Mesothelial cell of epicardium (in vitro differentiated cells): ENCODE results near the gene ABHD8. TPM values are rescaled to one million over a fixed set of nuclear protein-coding genes. Genes with fewer than 3 reads are reported as not detected.

Experiments used
- DNase-seq, 2 experiments: peaks; one replicate each; pipeline ENCODE4 v3.0.0; 2021; ENCODE audit warnings: low spot score in 2 of 2; ENCODE audit not compliant: unreplicated experiment in 2 of 2
- H3K27ac Mint-ChIP-seq: 2 replicates; pipeline ENCODE4 v1.8.0; 2021; ENCODE audit warnings: mixed read lengths
- H3K27me3 Mint-ChIP-seq: 2 replicates; pipeline ENCODE4 v1.8.0; 2021; ENCODE audit warnings: low read depth, mixed read lengths
- H3K36me3 Mint-ChIP-seq: 2 replicates; pipeline ENCODE4 v1.8.0; 2021; ENCODE audit warnings: mixed read lengths
- H3K4me1 Mint-ChIP-seq: 2 replicates; pipeline ENCODE4 v1.8.0; 2021; ENCODE audit warnings: mixed read lengths
- H3K4me3 Mint-ChIP-seq: 2 replicates; pipeline ENCODE4 v1.8.0; 2021; ENCODE audit warnings: mild to moderate bottlenecking, moderate library complexity, mixed read lengths
- H3K9me3 Mint-ChIP-seq: 2 replicates; pipeline ENCODE4 v1.8.0; 2021; ENCODE audit warnings: mixed read lengths
- total RNA-seq: library from RNA; stranded (reverse); gene quantifications from 3 replicates; pipeline ENCODE4 v1.2.1, GENCODE V29; 2021
- TF ChIP-seq, protein P1 (sequence below): fragments of 200-600 bp; sonication (generic); IDR thresholded peaks from one replicate; pipeline ENCODE4 v1.5.0; 2021; ENCODE audit warnings: antibody characterized with exemption; ENCODE audit not compliant: unreplicated experiment

ABHD8 gene
- total RNA-seq, 1 donor from 2014 or later, result 26.1 TPM

DNA sequence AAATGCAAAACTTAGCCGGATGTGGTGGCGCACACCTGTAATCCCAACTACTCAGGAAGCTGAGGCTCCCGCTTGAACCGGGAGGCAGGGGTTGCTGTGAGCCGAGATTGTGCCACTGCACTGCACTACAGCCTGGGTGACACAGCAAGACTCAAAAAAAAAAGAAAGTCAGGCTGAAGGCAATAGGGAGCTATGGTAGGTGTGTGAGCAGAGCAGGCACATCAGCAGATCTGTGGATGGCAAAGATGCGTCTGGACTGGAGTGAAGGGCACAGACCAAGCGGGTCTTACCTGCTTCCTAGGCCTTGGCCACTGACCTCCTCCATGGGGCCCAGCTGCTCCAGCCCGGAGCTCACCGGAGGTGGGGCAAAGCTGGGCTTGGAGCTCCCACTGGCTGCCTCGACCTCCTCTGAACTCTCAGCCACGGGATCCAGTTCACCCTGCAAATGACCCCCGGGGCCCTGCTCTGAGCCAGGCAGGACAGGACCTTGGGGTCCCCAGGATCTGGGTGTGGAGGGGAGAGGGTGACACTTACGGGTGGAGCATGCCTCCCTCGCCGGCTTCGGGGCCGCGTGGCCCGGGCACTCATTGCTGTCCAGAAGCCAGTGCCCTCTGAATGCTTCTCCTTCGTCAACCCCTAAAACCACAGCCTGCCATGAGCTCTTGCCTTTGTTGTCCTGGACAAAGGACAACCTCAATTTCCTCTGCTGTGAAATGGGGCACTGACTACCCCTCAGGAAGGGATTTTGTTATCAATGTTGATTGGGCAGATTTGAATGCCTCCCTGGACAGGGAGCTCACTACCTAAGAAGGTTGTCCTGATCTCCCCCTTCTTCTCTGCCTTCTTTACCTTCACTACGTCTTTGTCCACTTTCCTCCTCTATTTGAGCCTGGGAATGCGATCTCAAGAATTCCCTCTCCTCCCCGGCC lies 39.2 kb downstream of the ABHD8 start:
- Mint-ChIP-seq H3K27ac (no peak overlapping the region), H3K9me3 (no peaks in the 10 kb centered on the region)

DNA sequence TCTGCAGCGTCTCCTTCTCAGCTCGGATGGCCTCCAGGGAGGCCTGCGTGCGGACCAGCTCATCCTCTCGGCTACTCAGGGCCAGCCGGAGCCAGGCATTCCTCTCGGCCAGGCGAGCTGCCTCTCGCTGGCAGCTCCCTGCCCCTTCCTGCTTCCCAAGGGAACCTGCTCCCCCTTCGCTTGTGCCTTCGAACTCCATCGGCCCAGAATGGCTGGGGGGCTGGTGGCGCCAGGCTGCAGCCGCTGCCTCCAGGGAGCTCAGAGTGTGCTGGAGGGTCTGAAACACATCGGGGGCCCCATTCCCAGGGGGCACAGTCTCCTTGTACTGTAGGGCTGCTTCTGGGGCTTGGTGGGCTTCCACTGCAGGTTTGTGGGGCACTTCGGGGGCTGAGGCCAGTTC lies 40.7 kb downstream of the ABHD8 start:
- TF ChIP-seq, protein P1, sequence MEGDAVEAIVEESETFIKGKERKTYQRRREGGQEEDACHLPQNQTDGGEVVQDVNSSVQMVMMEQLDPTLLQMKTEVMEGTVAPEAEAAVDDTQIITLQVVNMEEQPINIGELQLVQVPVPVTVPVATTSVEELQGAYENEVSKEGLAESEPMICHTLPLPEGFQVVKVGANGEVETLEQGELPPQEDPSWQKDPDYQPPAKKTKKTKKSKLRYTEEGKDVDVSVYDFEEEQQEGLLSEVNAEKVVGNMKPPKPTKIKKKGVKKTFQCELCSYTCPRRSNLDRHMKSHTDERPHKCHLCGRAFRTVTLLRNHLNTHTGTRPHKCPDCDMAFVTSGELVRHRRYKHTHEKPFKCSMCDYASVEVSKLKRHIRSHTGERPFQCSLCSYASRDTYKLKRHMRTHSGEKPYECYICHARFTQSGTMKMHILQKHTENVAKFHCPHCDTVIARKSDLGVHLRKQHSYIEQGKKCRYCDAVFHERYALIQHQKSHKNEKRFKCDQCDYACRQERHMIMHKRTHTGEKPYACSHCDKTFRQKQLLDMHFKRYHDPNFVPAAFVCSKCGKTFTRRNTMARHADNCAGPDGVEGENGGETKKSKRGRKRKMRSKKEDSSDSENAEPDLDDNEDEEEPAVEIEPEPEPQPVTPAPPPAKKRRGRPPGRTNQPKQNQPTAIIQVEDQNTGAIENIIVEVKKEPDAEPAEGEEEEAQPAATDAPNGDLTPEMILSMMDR, result no peak
- H3K9me3 Mint-ChIP-seq, result no peaks in the 10 kb centered on the region
- peak overlapping the region; percentile 25 for H3K27ac Mint-ChIP-seq
- peaks cover 6% of the 10 kb centered on the region for H3K4me1 Mint-ChIP-seq
- H3K27me3 Mint-ChIP-seq, result peaks cover 2% of the 10 kb centered on the region
- H3K4me3 Mint-ChIP-seq, result no peak overlapping the region
- no peaks in the 10 kb centered on the region for H3K36me3 Mint-ChIP-seq
- no peak for DNase-seq

More for the DNA sequence above, 39.2 kb downstream of the ABHD8 start:
- H3K4me1 Mint-ChIP-seq, result peaks cover 8% of the 10 kb centered on the region
- DNase-seq, result no peak
- TF ChIP-seq, protein P1, result no peak
- H3K4me3 Mint-ChIP-seq, result no peak overlapping the region
- peaks cover 2% of the 10 kb centered on the region for H3K27me3 Mint-ChIP-seq
- H3K36me3 Mint-ChIP-seq, result no peaks in the 10 kb centered on the region

DNA sequence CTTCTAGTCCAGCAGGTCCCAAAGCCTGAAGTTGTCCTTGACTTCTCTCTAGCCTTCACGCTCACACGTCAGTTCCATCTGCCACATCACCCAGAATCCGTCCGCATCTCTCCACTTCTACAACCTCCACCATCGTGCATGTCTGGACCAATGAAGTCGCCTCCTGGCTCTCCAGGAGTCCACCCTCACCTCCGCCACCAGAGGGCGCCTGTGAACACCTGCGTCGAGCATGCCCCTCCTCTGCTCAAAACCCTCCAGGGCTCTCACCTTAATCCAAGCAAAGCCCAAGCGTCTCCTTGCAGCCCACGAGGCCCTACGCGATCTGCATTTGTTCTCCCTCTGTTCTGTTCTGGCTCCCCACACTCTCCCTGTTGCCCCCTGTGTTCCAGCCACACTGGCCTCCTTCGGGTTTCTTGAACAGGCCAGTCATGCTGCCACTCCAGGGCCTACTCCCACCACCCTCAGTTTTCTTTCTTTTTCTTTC lies 42.3 kb downstream of the ABHD8 start:
- peaks cover 2% of the 10 kb centered on the region for H3K27me3 Mint-ChIP-seq
- H3K4me1 Mint-ChIP-seq, result no peaks in the 10 kb centered on the region
- TF ChIP-seq, protein P1, result peak; percentile 90
- DNase-seq, result peak; percentile 80 to 92
- no peak overlapping the region for H3K4me3 Mint-ChIP-seq
- no peaks in the 10 kb centered on the region for H3K9me3 Mint-ChIP-seq
- H3K27ac Mint-ChIP-seq, result peak overlapping the region; percentile 58
- no peaks in the 10 kb centered on the region for H3K36me3 Mint-ChIP-seq

DNA sequence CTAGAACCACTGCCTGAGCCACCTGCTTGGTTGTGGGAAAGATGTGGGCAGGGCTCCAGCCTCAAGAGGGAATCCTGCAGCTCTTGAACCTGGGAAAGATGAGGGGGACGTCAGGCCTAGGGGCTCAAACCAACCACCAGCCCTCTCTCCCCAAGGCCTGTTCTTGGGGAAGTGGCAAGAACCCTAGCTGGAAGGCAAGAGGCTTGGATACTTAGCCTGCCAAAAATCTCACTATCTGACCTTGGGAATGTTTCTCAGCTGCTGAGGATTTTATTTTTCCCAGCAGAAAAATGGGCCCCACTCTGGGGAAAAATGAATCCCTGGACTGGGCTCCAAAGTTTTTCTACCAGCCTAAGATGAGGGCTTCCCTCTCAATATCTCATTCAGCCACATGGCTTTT lies 43.3 kb downstream of the ABHD8 start:
- no peak overlapping the region for H3K4me3 Mint-ChIP-seq
- no peaks in the 10 kb centered on the region for H3K9me3 Mint-ChIP-seq
- H3K27ac Mint-ChIP-seq, result no peak overlapping the region
- no peaks in the 10 kb centered on the region for H3K4me1 Mint-ChIP-seq
- DNase-seq, result no peak
- H3K36me3 Mint-ChIP-seq, result no peaks in the 10 kb centered on the region
- TF ChIP-seq, protein P1, result no peak
- H3K27me3 Mint-ChIP-seq, result peaks cover 2% of the 10 kb centered on the region

DNA sequence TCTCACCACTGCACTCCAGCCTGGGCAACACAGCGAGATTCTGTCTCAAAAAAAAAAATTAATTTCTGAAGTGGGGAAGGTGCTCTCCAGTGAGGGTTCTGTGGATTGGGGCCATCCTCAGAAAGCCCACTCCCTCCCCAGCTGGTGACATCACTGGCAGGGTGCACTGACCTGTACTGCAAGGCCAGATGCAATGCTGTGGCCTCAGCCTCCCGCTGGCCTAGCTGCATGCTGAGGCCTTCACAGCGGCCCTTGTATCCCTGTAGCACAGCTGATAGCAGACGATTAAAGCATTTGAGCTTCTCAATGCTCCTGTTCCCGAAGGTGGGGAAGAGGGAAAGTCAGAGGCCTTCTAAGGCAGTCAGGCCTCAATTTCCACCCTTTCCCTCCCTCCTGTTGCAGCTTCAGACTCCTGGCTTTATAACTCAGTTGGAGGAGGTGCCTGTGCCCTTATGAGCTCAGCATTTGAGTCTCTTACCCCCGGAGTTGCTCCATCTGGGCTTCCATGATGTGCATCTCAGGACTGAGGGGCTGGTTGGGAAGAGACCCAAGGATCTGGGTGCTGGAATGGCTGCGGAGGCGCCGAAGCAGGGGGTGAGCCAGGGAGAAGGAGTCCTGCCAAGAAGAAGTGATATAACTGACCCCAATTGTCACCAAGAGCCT lies 44.0 kb downstream of the ABHD8 start:
- Mint-ChIP-seq H3K27ac (no peak overlapping the region), H3K9me3 (no peaks in the 10 kb centered on the region), H3K4me1 (no peaks in the 10 kb centered on the region), H3K4me3 (no peak overlapping the region), H3K36me3 (no peaks in the 10 kb centered on the region), H3K27me3 (peaks cover 2% of the 10 kb centered on the region)
- TF ChIP-seq, protein P1, result no peak
- DNase-seq, result no peak
